Sigmoid colon (tissue), 7 donors: ENCODE results near the gene FOXN3. TPM values are rescaled to one million over a fixed set of nuclear protein-coding genes. Genes with fewer than 3 reads are reported as not detected.

Source experiments
- DNase-seq: peaks from one replicate; pipeline ENCODE4 v3.0.0-alpha.2; 2019
- H3K27ac ChIP-seq, 4 donors: fragments of 200-600 bp; sonication (generic); one replicate each; pipeline ENCODE4 v1.5.1; 2016 to 2019; ENCODE audit warnings: mild to moderate bottlenecking in 1 of 4
- H3K27me3 ChIP-seq, 3 donors: fragments of 200-600 bp; sonication (generic); one replicate each; pipeline ENCODE4 v1.5.1; 2019; ENCODE audit warnings: mild to moderate bottlenecking in 1 of 3
- H3K36me3 ChIP-seq, 4 donors: fragments of 200-600 bp; sonication (generic); one replicate each; pipeline ENCODE4 v1.5.1; 2016 to 2019
- H3K4me1 ChIP-seq, 4 donors: fragments of 200-600 bp; sonication (generic); one replicate each; pipeline ENCODE4 v1.5.1; 2017 to 2019
- H3K4me3 ChIP-seq, 4 donors: fragments of 200-600 bp; sonication (generic); one replicate each; pipeline ENCODE4 v1.5.1; 2017 to 2019; ENCODE audit warnings: mild to moderate bottlenecking in 2 of 4, moderate library complexity in 1 of 4
- H3K9me3 ChIP-seq, 4 donors: fragments of 200-600 bp in 3 of 4; sonication (generic) in 3 of 4; one replicate each; pipeline versions ENCODE4 v1.5.1 to v1.6.1; 2013 to 2019
- EP300 ChIP-seq, 4 donors: sonication (generic); formaldehyde crosslinking; IDR thresholded peaks; one replicate each; pipeline ENCODE4 v1.6.1; 2017; ENCODE audit warnings: antibody characterized with exemption in 4 of 4
- POLR2A ChIP-seq, 2 donors: fragments of 450-650 bp; IDR thresholded peaks; one replicate each; pipeline ENCODE4 v1.6.1; 2016; ENCODE audit warnings: antibody characterized with exemption in 2 of 2, mild to moderate bottlenecking in 2 of 2, moderate library complexity in 2 of 2
- POLR2AphosphoS5 ChIP-seq, 4 donors: sonication (generic); formaldehyde crosslinking; IDR thresholded peaks; one replicate each; pipeline ENCODE4 v1.6.1; 2017; ENCODE audit warnings: antibody characterized with exemption in 4 of 4
- WGBS, 2 donors: extraction: QIAGEN DNeasy Blood & Tissue Kit; methylation state at CpG; one replicate each; pipeline ENCODE4 v1.1.7; 2013; 5-methylcytosine and 5-hydroxymethylcytosine counted together
- intact Hi-C: fragments of 100-400 bp; cut with DNase I; formaldehyde crosslinking; loops from one replicate; pipeline ENCODE4 v1.15.1; 2023
- polyA plus RNA-seq, 3 donors: library from polyadenylated mRNA; stranded (reverse); fragments of 200-250 nt; gene quantifications; one replicate each; pipeline ENCODE4 v1.2.3, GENCODE V29; 2013
- total RNA-seq, 4 donors: library from RNA; depleted of rRNA; stranded (reverse); fragments of >200 nt; gene quantifications; one replicate each; pipeline ENCODE4 v1.1.0, GENCODE V29; 2016
- TF ChIP-seq, protein P1 (sequence below), 4 experiments: fragments of 450-650 bp in 3 of 4; fragments of 200-600 bp in 1 of 4; IDR thresholded peaks; one replicate each; pipeline ENCODE4 v1.5.1; 2016 to 2019; ENCODE audit warnings: antibody characterized with exemption in 4 of 4, mild to moderate bottlenecking in 3 of 4, moderate library complexity in 2 of 4
- donor health status: healthy with polysubstance abuse.
- donor health status: Bipolar disorder and iron deficiency.
- donor health status: healthy.

The FOXN3 gene
- total and polyA plus RNA-seq, 7 donors: 24.6 to 146 (median 104) TPM

GRCh38 chr14:89167705-89168104, 249.3 kb downstream of the FOXN3 start:
- H3K4me1 ChIP-seq: peaks cover 0 to 18% (median 13%) of the 10 kb centered on the region in 4 donors
- TF ChIP-seq, protein P1, sequence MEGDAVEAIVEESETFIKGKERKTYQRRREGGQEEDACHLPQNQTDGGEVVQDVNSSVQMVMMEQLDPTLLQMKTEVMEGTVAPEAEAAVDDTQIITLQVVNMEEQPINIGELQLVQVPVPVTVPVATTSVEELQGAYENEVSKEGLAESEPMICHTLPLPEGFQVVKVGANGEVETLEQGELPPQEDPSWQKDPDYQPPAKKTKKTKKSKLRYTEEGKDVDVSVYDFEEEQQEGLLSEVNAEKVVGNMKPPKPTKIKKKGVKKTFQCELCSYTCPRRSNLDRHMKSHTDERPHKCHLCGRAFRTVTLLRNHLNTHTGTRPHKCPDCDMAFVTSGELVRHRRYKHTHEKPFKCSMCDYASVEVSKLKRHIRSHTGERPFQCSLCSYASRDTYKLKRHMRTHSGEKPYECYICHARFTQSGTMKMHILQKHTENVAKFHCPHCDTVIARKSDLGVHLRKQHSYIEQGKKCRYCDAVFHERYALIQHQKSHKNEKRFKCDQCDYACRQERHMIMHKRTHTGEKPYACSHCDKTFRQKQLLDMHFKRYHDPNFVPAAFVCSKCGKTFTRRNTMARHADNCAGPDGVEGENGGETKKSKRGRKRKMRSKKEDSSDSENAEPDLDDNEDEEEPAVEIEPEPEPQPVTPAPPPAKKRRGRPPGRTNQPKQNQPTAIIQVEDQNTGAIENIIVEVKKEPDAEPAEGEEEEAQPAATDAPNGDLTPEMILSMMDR (IDR thresholded peaks at IDR 0.05): no peak
- TF ChIP-seq POLR2AphosphoS5 (IDR thresholded peaks at IDR 0.05): no peak
- TF ChIP-seq POLR2A (IDR thresholded peaks at IDR 0.05): no peak
- no peak for TF ChIP-seq EP300 (IDR thresholded peaks at IDR 0.05)
- no peak overlapping the region for H3K27ac ChIP-seq
- WGBS, 2 donors: 72 to 91% methylated on average over 6 of the region's 6 CpGs
- intact Hi-C loops: no loop called here
- no peak for DNase-seq
- H3K36me3 ChIP-seq: peaks cover 0 to 4% (median 3%) of the 10 kb centered on the region in 4 donors
- H3K27me3 ChIP-seq: no peaks in the 10 kb centered on the region
- no peak overlapping the region for H3K4me3 ChIP-seq
- peaks cover 0 to 4% (median 2%) of the 10 kb centered on the region in 4 donors for H3K9me3 ChIP-seq

DNA sequence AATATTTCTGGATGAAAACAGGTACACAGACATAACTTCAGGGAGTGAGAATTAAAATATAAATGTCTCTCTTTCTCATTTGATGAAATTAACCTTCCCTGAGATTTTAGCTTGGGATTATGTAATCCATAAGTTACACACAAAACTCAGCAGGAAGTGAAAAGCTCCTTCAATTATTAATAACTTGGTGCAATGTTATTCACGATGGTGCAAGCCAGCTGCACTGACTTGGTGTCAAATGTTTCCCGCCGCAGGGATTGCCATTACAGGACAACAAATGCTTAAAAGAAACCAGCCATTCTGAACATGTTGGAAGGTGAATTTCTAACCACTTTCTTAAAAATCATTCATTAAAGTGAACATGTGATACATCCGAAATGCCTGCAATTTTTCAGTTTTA, 250.4 kb downstream of the FOXN3 start:
- H3K4me3 ChIP-seq: no peak overlapping the region
- peaks cover 0 to 15% (median 11%) of the 10 kb centered on the region in 4 donors for H3K36me3 ChIP-seq
- peaks cover 0 to 18% (median 13%) of the 10 kb centered on the region in 4 donors for H3K4me1 ChIP-seq
- intact Hi-C loops: no loop called here
- DNase-seq: no peak
- 84 to 88% methylated on average over 4 of the region's 4 CpGs for WGBS, 2 donors
- H3K27me3 ChIP-seq: no peaks in the 10 kb centered on the region
- TF ChIP-seq POLR2AphosphoS5 (IDR thresholded peaks at IDR 0.05) (no peak), EP300 (IDR thresholded peaks at IDR 0.05) (no peak), POLR2A (IDR thresholded peaks at IDR 0.05) (no peak)
- TF ChIP-seq, protein P1 (IDR thresholded peaks at IDR 0.05): no peak
- peak overlapping the region in 2 of 4 donors; percentile 60 to 61 for H3K27ac ChIP-seq
- H3K9me3 ChIP-seq: no peaks in the 10 kb centered on the region

- 46 to 78% methylated on average over 11 of the region's 11 CpGs for WGBS, 2 donors
- no peaks in the 10 kb centered on the region for H3K27me3 ChIP-seq
- peak overlapping the region; percentile 33 to 61 (median 56) for H3K27ac ChIP-seq
- DNase-seq: no peak
- TF ChIP-seq POLR2AphosphoS5 (IDR thresholded peaks at IDR 0.05) (peak in 1 of 4 donors; percentile 36), POLR2A (IDR thresholded peaks at IDR 0.05) (no peak), EP300 (IDR thresholded peaks at IDR 0.05) (no peak)
- TF ChIP-seq, protein P1 (IDR thresholded peaks at IDR 0.05): no peak
- H3K4me3 ChIP-seq: peak overlapping the region in 2 of 4 donors; percentile 13 to 20
- peaks cover 0 to 23% (median 12%) of the 10 kb centered on the region in 4 donors for H3K36me3 ChIP-seq
- intact Hi-C loops: no loop called here
- H3K9me3 ChIP-seq: no peaks in the 10 kb centered on the region
- peaks cover 0 to 18% (median 13%) of the 10 kb centered on the region in 4 donors for H3K4me1 ChIP-seq
Measured at GRCh38 chr14:89165189-89166181, 251.5 kb downstream of the FOXN3 start.

- Histone ChIP-seq H3K27ac (peak overlapping the region; percentile 27 to 61 (median 56)), H3K27me3 (no peaks in the 10 kb centered on the region), H3K4me3 (peak overlapping the region in 1 of 4 donors; percentile 20), H3K36me3 (peaks cover 0 to 34% (median 14%) of the 10 kb centered on the region in 4 donors), H3K9me3 (no peaks in the 10 kb centered on the region), H3K4me1 (peaks cover 0 to 18% (median 13%) of the 10 kb centered on the region in 4 donors)
- WGBS, 2 donors: 74 to 92% methylated on average over 18 of the region's 18 CpGs
- TF ChIP-seq POLR2AphosphoS5 (IDR thresholded peaks at IDR 0.05): no peak
- TF ChIP-seq POLR2A (IDR thresholded peaks at IDR 0.05): no peak
- TF ChIP-seq, protein P1 (IDR thresholded peaks at IDR 0.05): no peak
- TF ChIP-seq EP300 (IDR thresholded peaks at IDR 0.05): no peak
- intact Hi-C loops: no loop called here
- no peak for DNase-seq
Measured at GRCh38 chr14:89164168-89165073, 252.6 kb downstream of the FOXN3 start.
